GM23338 (cell line): ENCODE results near the gene FBXO9.

Experiments used
- EZH2 ChIP-seq: fragments of 200-600 bp; sonication (generic); IDR thresholded peaks from one replicate; pipeline ENCODE4 v1.8.0; 2017; ENCODE audit warnings: antibody characterized with exemption, mild to moderate bottlenecking, low read depth; ENCODE audit not compliant: unreplicated experiment
- EZH2phosphoT487 ChIP-seq: fragments of 200-600 bp; sonication (generic); IDR thresholded peaks from one replicate; pipeline ENCODE4 v1.8.1; 2018; ENCODE audit warnings: antibody characterized with exemption; ENCODE audit not compliant: unreplicated experiment
- NANOG ChIP-seq: IDR thresholded peaks from 2 replicates; pipeline ENCODE4 v1.6.1; 2016; ENCODE audit warnings: antibody characterized with exemption, borderline replicate concordance
- POLR2AphosphoS5 ChIP-seq: IDR thresholded peaks from 2 replicates; pipeline ENCODE4 v1.6.1; 2016; ENCODE audit warnings: antibody characterized with exemption, low read depth
- TF ChIP-seq, protein P1 (sequence below), 2 experiments: fragments of 200-600 bp in 1 of 2; sonication (generic) in 1 of 2; conservative IDR thresholded peaks; 2 replicates each; pipeline versions ENCODE4 v1.5.1 to v1.6.1; 2016 to 2017; ENCODE audit warnings: antibody characterized with exemption in 2 of 2, low read depth in 2 of 2, mild to moderate bottlenecking in 2 of 2, moderate library complexity in 1 of 2
- TF ChIP-seq, protein P2 (sequence below): IDR thresholded peaks from one replicate; pipeline ENCODE4 v1.6.1; 2018; ENCODE audit warnings: antibody characterized with exemption; ENCODE audit not compliant: unreplicated experiment

- TF ChIP-seq, protein P1, sequence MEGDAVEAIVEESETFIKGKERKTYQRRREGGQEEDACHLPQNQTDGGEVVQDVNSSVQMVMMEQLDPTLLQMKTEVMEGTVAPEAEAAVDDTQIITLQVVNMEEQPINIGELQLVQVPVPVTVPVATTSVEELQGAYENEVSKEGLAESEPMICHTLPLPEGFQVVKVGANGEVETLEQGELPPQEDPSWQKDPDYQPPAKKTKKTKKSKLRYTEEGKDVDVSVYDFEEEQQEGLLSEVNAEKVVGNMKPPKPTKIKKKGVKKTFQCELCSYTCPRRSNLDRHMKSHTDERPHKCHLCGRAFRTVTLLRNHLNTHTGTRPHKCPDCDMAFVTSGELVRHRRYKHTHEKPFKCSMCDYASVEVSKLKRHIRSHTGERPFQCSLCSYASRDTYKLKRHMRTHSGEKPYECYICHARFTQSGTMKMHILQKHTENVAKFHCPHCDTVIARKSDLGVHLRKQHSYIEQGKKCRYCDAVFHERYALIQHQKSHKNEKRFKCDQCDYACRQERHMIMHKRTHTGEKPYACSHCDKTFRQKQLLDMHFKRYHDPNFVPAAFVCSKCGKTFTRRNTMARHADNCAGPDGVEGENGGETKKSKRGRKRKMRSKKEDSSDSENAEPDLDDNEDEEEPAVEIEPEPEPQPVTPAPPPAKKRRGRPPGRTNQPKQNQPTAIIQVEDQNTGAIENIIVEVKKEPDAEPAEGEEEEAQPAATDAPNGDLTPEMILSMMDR (conservative IDR thresholded peaks at IDR 0.05; ENCODE audit: low read depth in 2 of 2) = no peak
- TF ChIP-seq, protein P2, sequence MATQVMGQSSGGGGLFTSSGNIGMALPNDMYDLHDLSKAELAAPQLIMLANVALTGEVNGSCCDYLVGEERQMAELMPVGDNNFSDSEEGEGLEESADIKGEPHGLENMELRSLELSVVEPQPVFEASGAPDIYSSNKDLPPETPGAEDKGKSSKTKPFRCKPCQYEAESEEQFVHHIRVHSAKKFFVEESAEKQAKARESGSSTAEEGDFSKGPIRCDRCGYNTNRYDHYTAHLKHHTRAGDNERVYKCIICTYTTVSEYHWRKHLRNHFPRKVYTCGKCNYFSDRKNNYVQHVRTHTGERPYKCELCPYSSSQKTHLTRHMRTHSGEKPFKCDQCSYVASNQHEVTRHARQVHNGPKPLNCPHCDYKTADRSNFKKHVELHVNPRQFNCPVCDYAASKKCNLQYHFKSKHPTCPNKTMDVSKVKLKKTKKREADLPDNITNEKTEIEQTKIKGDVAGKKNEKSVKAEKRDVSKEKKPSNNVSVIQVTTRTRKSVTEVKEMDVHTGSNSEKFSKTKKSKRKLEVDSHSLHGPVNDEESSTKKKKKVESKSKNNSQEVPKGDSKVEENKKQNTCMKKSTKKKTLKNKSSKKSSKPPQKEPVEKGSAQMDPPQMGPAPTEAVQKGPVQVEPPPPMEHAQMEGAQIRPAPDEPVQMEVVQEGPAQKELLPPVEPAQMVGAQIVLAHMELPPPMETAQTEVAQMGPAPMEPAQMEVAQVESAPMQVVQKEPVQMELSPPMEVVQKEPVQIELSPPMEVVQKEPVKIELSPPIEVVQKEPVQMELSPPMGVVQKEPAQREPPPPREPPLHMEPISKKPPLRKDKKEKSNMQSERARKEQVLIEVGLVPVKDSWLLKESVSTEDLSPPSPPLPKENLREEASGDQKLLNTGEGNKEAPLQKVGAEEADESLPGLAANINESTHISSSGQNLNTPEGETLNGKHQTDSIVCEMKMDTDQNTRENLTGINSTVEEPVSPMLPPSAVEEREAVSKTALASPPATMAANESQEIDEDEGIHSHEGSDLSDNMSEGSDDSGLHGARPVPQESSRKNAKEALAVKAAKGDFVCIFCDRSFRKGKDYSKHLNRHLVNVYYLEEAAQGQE = no peak
- TF ChIP-seq POLR2AphosphoS5 (no peak), EZH2 (no peak), EZH2phosphoT487 (no peak), NANOG (no peak)
Measured at GRCh38 chr6:53029257-53029656, 35.9 kb upstream of the FBXO9 start.
